Gastrocnemius medialis (tissue), 4 donors: ENCODE measurements around the gene PIGV.

Experiments
- CTCF ChIP-seq, 5 experiments: fragments of 450-650 bp in 3 of 5; fragments of 200-600 bp in 2 of 5; sonication (generic) in 2 of 5; IDR thresholded peaks in 4 of 5; conservative IDR thresholded peaks in 1 of 5; 1 replicate in 4 of 5; 2 replicates in 1 of 5; pipeline ENCODE4 v1.5.1; 2016 to 2019; ENCODE audit warnings: antibody characterized with exemption in 5 of 5, mild to moderate bottlenecking in 3 of 5, moderate library complexity in 3 of 5
- POLR2A ChIP-seq, 2 donors: fragments of 450-650 bp; IDR thresholded peaks; one replicate each; pipeline ENCODE4 v1.6.1; 2017; ENCODE audit warnings: antibody characterized with exemption in 2 of 2, mild to moderate bottlenecking in 2 of 2, moderate library complexity in 2 of 2

- TF ChIP-seq CTCF (IDR thresholded peaks at IDR 0.05 in 4 of 5, conservative IDR thresholded peaks at IDR 0.05 in 1 of 5) (peak; percentile 96 to 97 (median 97)), POLR2A (IDR thresholded peaks at IDR 0.05) (no peak)
Measured at GRCh38 chr1:26788836-26789611, 1.3 kb downstream of the PIGV start.
